HG03135 (cell line): ENCODE measurements around the gene SNRPB.
"Not testable (repeated sequence)": the region's sequence is repeated elsewhere in the genome, so short reads cannot be mapped to it uniquely, and the experiment has no call there.

Source experiments
- ATAC-seq: cut with Tn5 transposase; IDR thresholded peaks from one replicate; pipeline ENCODE4 v1.9.1; 2021; ENCODE audit warnings: mild to moderate bottlenecking, moderate library complexity; ENCODE audit not compliant: unreplicated experiment

SNRPB gene

GRCh38 chr20:2470423-2471193 lies at the start of gene SNRPB:
Gene SNRPB (minus strand): TSS chr20:2470789. CDS start chr20:2470690, 99 bp downstream.
- ATAC-seq: peak; percentile 97

- no peak for ATAC-seq
These were observed 48.7 kb upstream of the SNRPB start for GRCh38 chr20:2519115-2519809.

- ATAC-seq: no peak
These were observed 48.0 kb upstream of the SNRPB start for GRCh38 chr20:2518558-2518957.

GRCh38 chr20:2518096-2518495 lies 47.5 kb upstream of the SNRPB start:
- no peak for ATAC-seq

GRCh38 chr20:2516399-2516798 lies 45.8 kb upstream of the SNRPB start:
- no peak for ATAC-seq

- ATAC-seq: no peak
These were observed 44.6 kb upstream of the SNRPB start for GRCh38 chr20:2515203-2515602.

GRCh38 chr20:2509794-2510193 lies 39.2 kb upstream of the SNRPB start:
- no peak for ATAC-seq

- no peak for ATAC-seq
These were observed 38.8 kb upstream of the SNRPB start for GRCh38 chr20:2509468-2509781.

GRCh38 chr20:2508631-2509467 lies 38.3 kb upstream of the SNRPB start, which contains the start of gene ZNF343:
Gene ZNF343 (minus strand): TSS chr20:2508915. CDS start chr20:2493895, 15,020 bp downstream.
- peak; percentile 98 for ATAC-seq

GRCh38 chr20:2507875-2508630 lies 37.5 kb upstream of the SNRPB start:
- ATAC-seq: peak; percentile 18

GRCh38 chr20:2507464-2507863 lies 36.9 kb upstream of the SNRPB start:
- ATAC-seq: no peak

GRCh38 chr20:2506426-2506825 lies 35.8 kb upstream of the SNRPB start:
- ATAC-seq: not testable (repeated sequence)

GRCh38 chr20:2504803-2505202 lies 34.2 kb upstream of the SNRPB start:
- not testable (repeated sequence) for ATAC-seq

GRCh38 chr20:2502808-2503384 lies 32.3 kb upstream of the SNRPB start:
- not testable (repeated sequence) for ATAC-seq

GRCh38 chr20:2485661-2486060 lies 15.1 kb upstream of the SNRPB start:
- ATAC-seq: no peak

GRCh38 chr20:2485080-2485479 lies 14.5 kb upstream of the SNRPB start:
- no peak for ATAC-seq

- ATAC-seq: no peak
These were observed 12.9 kb upstream of the SNRPB start for GRCh38 chr20:2483504-2483903.

GRCh38 chr20:2480381-2480780 lies 9.8 kb upstream of the SNRPB start:
- no peak for ATAC-seq

GRCh38 chr20:2476742-2477615 lies 6.4 kb upstream of the SNRPB start:
- no peak for ATAC-seq
